Measurements from ENCODE around the gene RDH12. TPM values are rescaled to one million over a fixed set of nuclear protein-coding genes. Genes with fewer than 3 reads are reported as not detected.

Gene RDH12
- total RNA-seq, 2 donors from 2014 or later = 0.13 to 0.18 TPM

DNA sequence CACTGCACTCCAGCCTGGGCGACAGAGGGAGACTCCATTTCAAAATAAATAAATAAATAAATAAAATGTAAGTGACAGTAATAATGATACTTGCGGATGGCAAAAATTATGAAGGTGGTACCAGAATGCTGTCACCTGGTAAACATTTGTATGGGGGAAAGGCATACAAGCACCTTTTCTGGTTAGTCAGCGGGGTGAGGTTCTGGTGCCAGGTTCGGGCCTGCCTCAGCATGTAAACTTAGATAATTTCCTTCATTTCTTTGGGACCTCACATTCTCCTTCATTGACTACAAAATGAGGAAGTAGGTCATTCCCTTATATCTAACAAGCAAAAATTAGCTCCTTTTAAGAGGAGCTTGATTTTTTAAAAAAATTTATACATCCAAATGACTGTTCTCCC is 38.1 kb upstream of the RDH12 start:
- Mint-ChIP-seq H3K27me3 (ENCODE audit: insufficient read depth) (no peaks in the 10 kb centered on the region), H3K36me3 (ENCODE audit: low read depth) (peaks cover 26% of the 10 kb centered on the region), H3K27ac (no peak overlapping the region), H3K4me1 (peaks cover 2% of the 10 kb centered on the region), H3K4me3 (no peak overlapping the region), H3K9me3 (no peaks in the 10 kb centered on the region)
- H3K4me1 ChIP-seq (ENCODE audit: control insufficient read depth, insufficient read depth, low read length) = no peaks in the 10 kb centered on the region
- no peak overlapping the region for H3K4me3 ChIP-seq (ENCODE audit: low read length)
- H3K27ac ChIP-seq (ENCODE audit: low read depth, low read length) = no peak overlapping the region
- 60 to 77% methylated on average over 1 to 3 of the region's 4 CpGs for WGBS, 2 experiments (ENCODE audit: insufficient coverage in 1 of 2, insufficient read length in 1 of 2)
- H3K27me3 ChIP-seq (ENCODE audit: control insufficient read depth, insufficient read depth, low read length, poor library complexity, severe bottlenecking) = no peaks in the 10 kb centered on the region
- no peak for DNase-seq
- H3K9ac ChIP-seq (ENCODE audit: extremely low read depth, low read length, poor library complexity, severe bottlenecking) = no peak overlapping the region
- TF ChIP-seq, protein P1, sequence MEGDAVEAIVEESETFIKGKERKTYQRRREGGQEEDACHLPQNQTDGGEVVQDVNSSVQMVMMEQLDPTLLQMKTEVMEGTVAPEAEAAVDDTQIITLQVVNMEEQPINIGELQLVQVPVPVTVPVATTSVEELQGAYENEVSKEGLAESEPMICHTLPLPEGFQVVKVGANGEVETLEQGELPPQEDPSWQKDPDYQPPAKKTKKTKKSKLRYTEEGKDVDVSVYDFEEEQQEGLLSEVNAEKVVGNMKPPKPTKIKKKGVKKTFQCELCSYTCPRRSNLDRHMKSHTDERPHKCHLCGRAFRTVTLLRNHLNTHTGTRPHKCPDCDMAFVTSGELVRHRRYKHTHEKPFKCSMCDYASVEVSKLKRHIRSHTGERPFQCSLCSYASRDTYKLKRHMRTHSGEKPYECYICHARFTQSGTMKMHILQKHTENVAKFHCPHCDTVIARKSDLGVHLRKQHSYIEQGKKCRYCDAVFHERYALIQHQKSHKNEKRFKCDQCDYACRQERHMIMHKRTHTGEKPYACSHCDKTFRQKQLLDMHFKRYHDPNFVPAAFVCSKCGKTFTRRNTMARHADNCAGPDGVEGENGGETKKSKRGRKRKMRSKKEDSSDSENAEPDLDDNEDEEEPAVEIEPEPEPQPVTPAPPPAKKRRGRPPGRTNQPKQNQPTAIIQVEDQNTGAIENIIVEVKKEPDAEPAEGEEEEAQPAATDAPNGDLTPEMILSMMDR (conservative IDR thresholded peaks at IDR 0.05) = no peak
- H3K36me3 ChIP-seq (ENCODE audit: control insufficient read depth, insufficient read depth, low read length) = peaks cover 13% of the 10 kb centered on the region
- no peaks in the 10 kb centered on the region for H3K9me3 ChIP-seq (ENCODE audit: control insufficient read depth, low read length)

DNA sequence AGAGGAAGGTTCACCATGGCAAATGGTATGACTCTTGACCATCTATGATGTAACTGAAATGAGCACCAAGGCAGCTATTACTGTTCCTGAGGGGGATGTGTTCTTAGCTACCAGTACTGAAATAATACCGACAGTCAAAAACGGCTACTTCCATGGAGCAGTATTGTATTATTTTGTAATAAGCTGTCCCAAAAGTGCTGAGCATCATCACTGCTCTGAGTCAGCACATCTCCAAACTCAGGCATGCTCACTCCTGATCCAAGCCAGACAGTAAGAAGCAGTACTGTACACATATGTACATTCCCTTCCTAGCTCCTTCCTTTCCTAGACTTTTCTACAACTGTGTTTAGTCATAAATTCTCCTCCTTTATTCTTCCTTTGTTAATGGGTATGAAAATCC is 35.8 kb upstream of the RDH12 start:
- no peak overlapping the region for H3K9ac ChIP-seq (ENCODE audit: extremely low read depth, low read length, poor library complexity, severe bottlenecking)
- H3K27ac Mint-ChIP-seq = no peak overlapping the region

DNA sequence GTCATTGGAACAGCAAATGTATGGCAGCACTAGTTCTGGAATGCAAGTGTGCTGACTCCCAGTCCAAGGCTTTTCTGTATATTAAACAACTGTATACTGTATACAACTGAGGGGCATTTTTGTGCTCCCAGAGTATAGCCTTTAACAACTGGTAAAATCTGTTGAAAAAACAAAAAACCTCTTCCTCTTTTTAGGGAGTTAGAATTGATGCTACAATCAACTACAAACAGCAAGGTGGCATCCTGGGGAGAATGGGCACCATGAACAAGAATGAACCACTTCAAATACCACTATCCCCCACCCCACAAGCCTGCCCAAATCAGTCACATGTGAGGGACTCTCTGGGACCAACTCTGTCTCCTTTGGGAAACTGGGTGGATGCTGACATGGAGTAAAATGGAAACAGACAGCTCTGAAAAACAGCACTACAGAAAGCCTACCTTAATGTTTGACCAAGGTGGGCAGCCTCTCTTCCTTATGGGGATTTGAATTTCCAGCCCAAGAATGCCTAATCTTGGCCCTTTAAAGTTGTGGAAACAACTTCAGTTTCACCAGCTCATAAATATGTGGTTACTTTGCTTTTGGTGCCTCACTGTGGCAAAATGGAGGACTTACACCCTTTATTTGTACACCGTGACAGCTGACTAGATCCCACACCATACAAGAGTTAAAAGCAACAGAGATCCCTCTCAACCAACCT is 34.8 kb upstream of the RDH12 start:
- 64% methylated on average over 1 of the region's 1 CpG; no CpG with 5 or more reads in 1 of the 2 experiments for WGBS, 2 experiments (ENCODE audit: insufficient coverage in 1 of 2, insufficient read length in 1 of 2)
- Histone ChIP-seq H3K36me3 (ENCODE audit: control insufficient read depth, insufficient read depth, low read length) (no peaks in the 10 kb centered on the region), H3K27me3 (ENCODE audit: control insufficient read depth, insufficient read depth, low read length, poor library complexity, severe bottlenecking) (no peaks in the 10 kb centered on the region), H3K9ac (ENCODE audit: extremely low read depth, low read length, poor library complexity, severe bottlenecking) (no peak overlapping the region), H3K27ac (ENCODE audit: low read depth, low read length) (no peak overlapping the region), H3K4me3 (ENCODE audit: low read length) (no peak overlapping the region), H3K4me1 (ENCODE audit: control insufficient read depth, insufficient read depth, low read length) (no peaks in the 10 kb centered on the region), H3K9me3 (ENCODE audit: control insufficient read depth, low read length) (no peaks in the 10 kb centered on the region)
- H3K36me3 Mint-ChIP-seq (ENCODE audit: low read depth) = peaks cover 10% of the 10 kb centered on the region
- TF ChIP-seq, protein P1 (conservative IDR thresholded peaks at IDR 0.05) = peak; percentile 76
- H3K27ac Mint-ChIP-seq = no peak overlapping the region
- H3K9me3 Mint-ChIP-seq = no peaks in the 10 kb centered on the region
- H3K27me3 Mint-ChIP-seq (ENCODE audit: insufficient read depth) = no peaks in the 10 kb centered on the region
- DNase-seq = peak; percentile 63
- H3K4me1 Mint-ChIP-seq = peaks cover 9% of the 10 kb centered on the region
- no peak overlapping the region for H3K4me3 Mint-ChIP-seq

More for the DNA sequence above, 35.8 kb upstream of the RDH12 start:
- no peak for DNase-seq
- Mint-ChIP-seq H3K27me3 (ENCODE audit: insufficient read depth) (no peaks in the 10 kb centered on the region), H3K4me1 (peaks cover 9% of the 10 kb centered on the region), H3K9me3 (no peaks in the 10 kb centered on the region), H3K36me3 (ENCODE audit: low read depth) (peaks cover 12% of the 10 kb centered on the region), H3K4me3 (no peak overlapping the region)
- Histone ChIP-seq H3K4me3 (ENCODE audit: low read length) (no peak overlapping the region), H3K36me3 (ENCODE audit: control insufficient read depth, insufficient read depth, low read length) (no peaks in the 10 kb centered on the region), H3K27ac (ENCODE audit: low read depth, low read length) (no peak overlapping the region), H3K4me1 (ENCODE audit: control insufficient read depth, insufficient read depth, low read length) (no peaks in the 10 kb centered on the region), H3K9me3 (ENCODE audit: control insufficient read depth, low read length) (no peaks in the 10 kb centered on the region), H3K27me3 (ENCODE audit: control insufficient read depth, insufficient read depth, low read length, poor library complexity, severe bottlenecking) (no peaks in the 10 kb centered on the region)
- 98 to 100% methylated on average over 2 of the region's 2 CpGs for WGBS, 2 experiments (ENCODE audit: insufficient coverage in 1 of 2, insufficient read length in 1 of 2)
- TF ChIP-seq, protein P1 (conservative IDR thresholded peaks at IDR 0.05) = no peak

Measured in endodermal cell (in vitro differentiated cells).